GM18505 (cell line): ENCODE data around the gene CMKLR1.

Experiments
- ATAC-seq: cut with Tn5 transposase; IDR thresholded peaks from one replicate; pipeline ENCODE4 v1.9.1; 2021; ENCODE audit not compliant: unreplicated experiment
- POLR2A ChIP-seq: IDR thresholded peaks from 4 replicates; pipeline ENCODE4 v1.6.1; 2011; ENCODE audit warnings: borderline replicate concordance; ENCODE audit not compliant: insufficient read depth, insufficient read length; ENCODE audit errors: extremely low read depth

CMKLR1 gene

GRCh38 chr12:108297424-108297823 is 41.7 kb downstream of the CMKLR1 start:
- TF ChIP-seq POLR2A: no peak
- no peak for ATAC-seq

GRCh38 chr12:108296945-108297344 is 42.2 kb downstream of the CMKLR1 start:
- ATAC-seq: no peak
- no peak for TF ChIP-seq POLR2A

- TF ChIP-seq POLR2A: no peak
- ATAC-seq: no peak
These were observed 43.5 kb downstream of the CMKLR1 start for GRCh38 chr12:108295641-108296040.

GRCh38 chr12:108289350-108290161 is 49.6 kb downstream of the CMKLR1 start:
- ATAC-seq: no peak
- TF ChIP-seq POLR2A: no peak

GRCh38 chr12:108287227-108287626 is 51.9 kb downstream of the CMKLR1 start:
- ATAC-seq: no peak
- no peak for TF ChIP-seq POLR2A

- TF ChIP-seq POLR2A: no peak
- ATAC-seq: no peak
These were observed 54.1 kb downstream of the CMKLR1 start for GRCh38 chr12:108285016-108285415.

GRCh38 chr12:108284163-108284562 is 54.9 kb downstream of the CMKLR1 start:
- no peak for TF ChIP-seq POLR2A
- no peak for ATAC-seq

GRCh38 chr12:108282676-108283075 is 56.4 kb downstream of the CMKLR1 start:
- no peak for ATAC-seq
- TF ChIP-seq POLR2A: no peak

GRCh38 chr12:108282160-108282559 is 57.0 kb downstream of the CMKLR1 start:
- TF ChIP-seq POLR2A: no peak
- ATAC-seq: no peak

- ATAC-seq: no peak
These were observed 61.5 kb downstream of the CMKLR1 start for GRCh38 chr12:108277613-108278012.

GRCh38 chr12:108273217-108273616 is 65.9 kb downstream of the CMKLR1 start:
- no peak for ATAC-seq
- no peak for TF ChIP-seq POLR2A

More at GRCh38 chr12:108277613-108278012, 61.5 kb downstream of the CMKLR1 start:
- no peak for TF ChIP-seq POLR2A

GRCh38 chr12:108271951-108272872 is 66.9 kb downstream of the CMKLR1 start:
- no peak for ATAC-seq
- TF ChIP-seq POLR2A: no peak

- ATAC-seq: no peak
- TF ChIP-seq POLR2A: no peak
These were observed 68.3 kb downstream of the CMKLR1 start for GRCh38 chr12:108270849-108271143.
